ENCODE results near the gene SLC22A31. TPM values are rescaled to one million over a fixed set of nuclear protein-coding genes. Genes with fewer than 3 reads are reported as not detected.
"Not testable (repeated sequence)": the region's sequence is repeated elsewhere in the genome, so short reads cannot be mapped to it uniquely, and the experiment has no call there.

The SLC22A31 gene
- total and polyA plus RNA-seq, 2 donors (not counting 3 experiments of a cell fraction or from before 2014, with no cell fraction given), result 1.0 TPM; not detected in 1

DNA sequence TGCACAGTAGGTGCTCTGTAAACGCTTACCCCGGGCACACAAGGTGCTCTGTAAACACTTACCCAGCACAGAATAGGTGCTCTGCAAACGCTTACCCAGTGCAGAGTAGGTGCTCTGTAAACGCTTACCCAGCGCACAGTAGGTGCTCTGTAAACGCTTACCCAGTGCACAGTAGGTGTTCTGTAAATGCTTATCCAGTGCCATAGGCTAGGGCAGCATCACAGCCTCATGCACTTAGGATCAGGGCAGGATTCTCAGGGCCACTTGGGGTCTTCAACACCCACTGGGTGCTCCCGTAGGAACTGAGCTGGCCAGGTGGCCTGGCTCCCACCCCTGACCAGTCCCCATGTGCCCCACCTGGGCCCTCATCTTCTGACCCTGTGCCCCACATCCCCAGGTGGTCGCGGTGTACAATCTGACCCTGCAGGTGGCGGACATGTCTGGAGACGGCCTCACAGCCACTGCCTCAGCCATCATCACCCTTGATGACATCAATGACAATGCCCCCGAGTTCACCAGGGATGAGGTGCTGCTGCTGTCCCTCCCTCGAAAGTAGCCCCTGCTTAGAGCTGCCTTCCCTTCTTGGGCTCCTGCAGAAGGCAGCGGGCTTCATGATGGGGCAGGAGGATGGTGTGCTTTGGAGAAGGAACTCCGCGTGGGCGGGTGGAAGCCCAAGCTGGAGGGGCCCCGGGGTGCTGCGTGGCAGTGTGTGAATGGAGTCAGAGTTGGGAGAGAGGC lies 13.1 kb downstream of the SLC22A31 start:
- Histone ChIP-seq H3K36me3 (ENCODE audit: control insufficient read depth in 2 of 2, extremely low read depth in 1 of 2, insufficient read depth in 2 of 2, low read length in 2 of 2) (no peaks in the 10 kb centered on the region), H3K4me3 (replicated peaks in 1 of 3; ENCODE audit: insufficient read depth in 1 of 3, low read depth in 1 of 3, low read length in 3 of 3) (no peak overlapping the region), H3K79me2 (ENCODE audit: control insufficient read depth, insufficient read depth, low read length) (no peaks in the 10 kb centered on the region), H3K9me1 (replicated peaks; ENCODE audit: control insufficient read depth, extremely low read depth, insufficient read depth, low read length) (no peaks in the 10 kb centered on the region), H3K9me3 (replicated peaks; ENCODE audit: control insufficient read depth, insufficient read depth, low read length) (no peaks in the 10 kb centered on the region), H3K27me3 (ENCODE audit: control insufficient read depth in 2 of 2, insufficient read depth in 2 of 2, low read length in 2 of 2) (peaks cover 0 to 4% of the 10 kb centered on the region in 2 experiments), H3K9ac (replicated peaks; ENCODE audit: extremely low read depth, insufficient read depth, low read length) (no peak overlapping the region), H3K4me2 (ENCODE audit: insufficient read depth, low read length) (no peak overlapping the region), H4K20me1 (replicated peaks; ENCODE audit: control insufficient read depth, extremely low read depth, insufficient read depth, low read length) (no peaks in the 10 kb centered on the region), H3K4me1 (ENCODE audit: control insufficient read depth, extremely low read depth, insufficient read depth, low read length) (no peaks in the 10 kb centered on the region), H2AFZ (ENCODE audit: low read depth, low read length) (no peak overlapping the region), H3K27ac (ENCODE audit: insufficient read depth, low read depth, low read length) (no peak overlapping the region)
- BruUV-seq (replicated peaks), result no TSS peak
- dilution Hi-C loops (cut with MboI; ENCODE audit: extremely low pct_ligation_motif_present, low sequenced_read_pairs), result no loop called here
- intact Hi-C loops (cut with micrococcal nuclease), result no loop called here
- FAIRE-seq (no peak), DNase-seq (ENCODE audit: low read depth, low spot score) (no peak)
- POLR2A ChIA-PET, result no interaction called here
- no peak for TF ChIP-seq POLR2A (IDR thresholded peaks at IDR 0.05; ENCODE audit: low read depth, low read length)
- TF ChIP-seq FOS (IDR thresholded peaks at IDR 0.05; ENCODE audit: borderline replicate concordance, insufficient read depth, low read length), result no peak
- no peak for TF ChIP-seq EZH2 (IDR thresholded peaks at IDR 0.05; ENCODE audit: borderline replicate concordance, low read depth, low read length, severe bottlenecking)
- no peak for TF ChIP-seq GATA2 (IDR thresholded peaks at IDR 0.05; ENCODE audit: insufficient read depth, insufficient read length, low read depth, low read length)
- TF ChIP-seq, protein P1, sequence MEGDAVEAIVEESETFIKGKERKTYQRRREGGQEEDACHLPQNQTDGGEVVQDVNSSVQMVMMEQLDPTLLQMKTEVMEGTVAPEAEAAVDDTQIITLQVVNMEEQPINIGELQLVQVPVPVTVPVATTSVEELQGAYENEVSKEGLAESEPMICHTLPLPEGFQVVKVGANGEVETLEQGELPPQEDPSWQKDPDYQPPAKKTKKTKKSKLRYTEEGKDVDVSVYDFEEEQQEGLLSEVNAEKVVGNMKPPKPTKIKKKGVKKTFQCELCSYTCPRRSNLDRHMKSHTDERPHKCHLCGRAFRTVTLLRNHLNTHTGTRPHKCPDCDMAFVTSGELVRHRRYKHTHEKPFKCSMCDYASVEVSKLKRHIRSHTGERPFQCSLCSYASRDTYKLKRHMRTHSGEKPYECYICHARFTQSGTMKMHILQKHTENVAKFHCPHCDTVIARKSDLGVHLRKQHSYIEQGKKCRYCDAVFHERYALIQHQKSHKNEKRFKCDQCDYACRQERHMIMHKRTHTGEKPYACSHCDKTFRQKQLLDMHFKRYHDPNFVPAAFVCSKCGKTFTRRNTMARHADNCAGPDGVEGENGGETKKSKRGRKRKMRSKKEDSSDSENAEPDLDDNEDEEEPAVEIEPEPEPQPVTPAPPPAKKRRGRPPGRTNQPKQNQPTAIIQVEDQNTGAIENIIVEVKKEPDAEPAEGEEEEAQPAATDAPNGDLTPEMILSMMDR (IDR thresholded peaks at IDR 0.05; ENCODE audit: extremely low read depth in 1 of 2, insufficient read depth in 1 of 2, low read depth in 1 of 2, low read length in 2 of 2), result no peak
- TF ChIP-seq, protein P2, sequence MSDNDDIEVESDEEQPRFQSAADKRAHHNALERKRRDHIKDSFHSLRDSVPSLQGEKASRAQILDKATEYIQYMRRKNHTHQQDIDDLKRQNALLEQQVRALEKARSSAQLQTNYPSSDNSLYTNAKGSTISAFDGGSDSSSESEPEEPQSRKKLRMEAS (IDR thresholded peaks at IDR 0.05; ENCODE audit: insufficient read depth, insufficient read length), result no peak
- TF ChIP-seq JUN (IDR thresholded peaks at IDR 0.05; ENCODE audit: borderline replicate concordance, insufficient read depth, insufficient read length, low read depth), result no peak
- TF ChIP-seq MYC (IDR thresholded peaks at IDR 0.05; ENCODE audit: low read depth, low read length), result no peak
- no peak for TF ChIP-seq POLR2AphosphoS5 (IDR thresholded peaks at IDR 0.05; ENCODE audit: insufficient read depth, low read depth, low read length)
- CTCF ChIA-PET, result interaction anchor here (0.5 kb wide), 1 partner anchor 254 kb away, joined by 3 read pairs; no protein-coding TSS in a partner anchor

DNA sequence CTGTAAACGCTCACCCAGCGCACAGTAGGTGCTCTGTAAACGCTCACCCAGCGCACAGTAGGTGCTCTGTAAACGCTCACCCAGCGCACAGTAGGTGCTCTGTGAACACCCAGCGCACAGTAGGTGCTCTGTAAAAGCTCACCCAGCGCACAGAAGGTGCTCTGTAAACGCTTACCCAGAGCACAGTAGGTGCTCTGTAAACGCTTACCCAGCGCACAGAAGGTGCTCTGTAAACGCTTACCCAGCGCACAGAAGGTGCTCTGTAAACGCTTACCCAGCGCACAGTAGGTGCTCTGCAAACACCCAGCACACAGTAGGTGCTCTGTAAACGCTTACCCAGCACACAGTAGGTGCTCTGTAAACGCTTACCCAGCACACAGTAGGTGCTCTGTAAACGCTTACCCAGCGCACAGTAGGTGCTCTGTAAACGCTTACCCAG lies 13.7 kb downstream of the SLC22A31 start:
- H3K9ac ChIP-seq (replicated peaks; ENCODE audit: extremely low read depth, insufficient read depth, low read length); intact Hi-C loops (cut with micrococcal nuclease); H3K79me2 ChIP-seq (ENCODE audit: control insufficient read depth, insufficient read depth, low read length); FAIRE-seq; H3K36me3 ChIP-seq (ENCODE audit: control insufficient read depth in 2 of 2, extremely low read depth in 1 of 2, insufficient read depth in 2 of 2, low read length in 2 of 2); H3K9me1 ChIP-seq (replicated peaks; ENCODE audit: control insufficient read depth, extremely low read depth, insufficient read depth, low read length); BruUV-seq (replicated peaks); H2AFZ ChIP-seq (ENCODE audit: low read depth, low read length); dilution Hi-C loops (cut with MboI; ENCODE audit: extremely low pct_ligation_motif_present, low sequenced_read_pairs); H4K20me1 ChIP-seq (replicated peaks; ENCODE audit: control insufficient read depth, extremely low read depth, insufficient read depth, low read length); H3K4me2 ChIP-seq (ENCODE audit: insufficient read depth, low read length); H3K27ac ChIP-seq (ENCODE audit: insufficient read depth, low read depth, low read length); CTCF ChIA-PET; POLR2A ChIA-PET; H3K4me3 ChIP-seq (replicated peaks in 1 of 3; ENCODE audit: insufficient read depth in 1 of 3, low read depth in 1 of 3, low read length in 3 of 3); H3K27me3 ChIP-seq (ENCODE audit: control insufficient read depth in 2 of 2, insufficient read depth in 2 of 2, low read length in 2 of 2); DNase-seq (ENCODE audit: low read depth, low spot score); H3K9me3 ChIP-seq (replicated peaks; ENCODE audit: control insufficient read depth, insufficient read depth, low read length); H3K4me1 ChIP-seq (ENCODE audit: control insufficient read depth, extremely low read depth, insufficient read depth, low read length): not testable (repeated sequence)

Data from endothelial cell of umbilical vein (primary cell).